ENCODE data around the gene THAP5. TPM values are rescaled to one million over a fixed set of nuclear protein-coding genes. Genes with fewer than 3 reads are reported as not detected.

Gene THAP5
- polyA plus RNA-seq, 1 donor from 2014 or later: 49.4 TPM

DNA sequence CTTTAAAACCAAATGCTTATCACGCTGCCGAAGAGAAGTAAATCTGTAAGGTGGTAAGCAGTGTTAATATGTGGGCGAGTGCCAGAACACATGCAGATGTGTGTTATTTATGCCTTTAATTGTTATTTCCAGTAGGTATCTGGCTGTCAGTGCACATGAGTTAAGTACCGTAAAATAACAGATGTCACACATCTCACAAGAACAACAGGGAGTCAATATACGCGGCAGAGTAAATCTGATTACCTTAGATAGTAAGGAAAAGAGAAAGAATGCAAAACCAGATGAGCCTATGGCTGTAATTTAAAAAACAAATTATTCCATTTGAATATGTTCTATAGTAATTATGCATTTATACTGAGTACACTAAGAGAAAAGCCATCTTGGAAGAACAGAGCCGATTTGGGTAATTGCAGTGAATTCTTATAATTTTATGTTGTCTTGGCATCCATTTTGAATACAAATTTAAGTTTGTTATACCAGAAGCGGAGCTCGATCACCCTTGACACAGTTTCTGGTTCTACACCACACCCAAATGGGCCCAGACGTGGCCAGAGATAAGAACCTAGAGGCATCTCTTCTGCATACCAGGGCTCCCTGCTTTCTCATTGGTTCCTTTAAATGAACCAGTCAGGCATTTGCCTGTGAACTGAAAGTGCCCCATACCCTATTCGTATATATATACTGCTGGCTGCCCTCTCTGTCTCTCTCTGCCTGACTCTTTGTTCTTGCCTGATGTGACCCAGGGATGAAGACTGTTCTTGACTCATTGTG lies 35.0 kb upstream of the THAP5 start:
- TF ChIP-seq TAF1 (IDR thresholded peaks at IDR 0.05; ENCODE audit: low read depth) (no peak), POLR2AphosphoS5 (IDR thresholded peaks at IDR 0.05) (peak; percentile 54), SMC3 (conservative IDR thresholded peaks at IDR 0.05; ENCODE audit: poor library complexity) (no peak), MXI1 (conservative IDR thresholded peaks at IDR 0.05; ENCODE audit: poor library complexity, severe bottlenecking) (no peak), EP300 (conservative IDR thresholded peaks at IDR 0.05; ENCODE audit: poor library complexity, severe bottlenecking) (peak; percentile 58)
- TF ChIP-seq, protein P1, sequence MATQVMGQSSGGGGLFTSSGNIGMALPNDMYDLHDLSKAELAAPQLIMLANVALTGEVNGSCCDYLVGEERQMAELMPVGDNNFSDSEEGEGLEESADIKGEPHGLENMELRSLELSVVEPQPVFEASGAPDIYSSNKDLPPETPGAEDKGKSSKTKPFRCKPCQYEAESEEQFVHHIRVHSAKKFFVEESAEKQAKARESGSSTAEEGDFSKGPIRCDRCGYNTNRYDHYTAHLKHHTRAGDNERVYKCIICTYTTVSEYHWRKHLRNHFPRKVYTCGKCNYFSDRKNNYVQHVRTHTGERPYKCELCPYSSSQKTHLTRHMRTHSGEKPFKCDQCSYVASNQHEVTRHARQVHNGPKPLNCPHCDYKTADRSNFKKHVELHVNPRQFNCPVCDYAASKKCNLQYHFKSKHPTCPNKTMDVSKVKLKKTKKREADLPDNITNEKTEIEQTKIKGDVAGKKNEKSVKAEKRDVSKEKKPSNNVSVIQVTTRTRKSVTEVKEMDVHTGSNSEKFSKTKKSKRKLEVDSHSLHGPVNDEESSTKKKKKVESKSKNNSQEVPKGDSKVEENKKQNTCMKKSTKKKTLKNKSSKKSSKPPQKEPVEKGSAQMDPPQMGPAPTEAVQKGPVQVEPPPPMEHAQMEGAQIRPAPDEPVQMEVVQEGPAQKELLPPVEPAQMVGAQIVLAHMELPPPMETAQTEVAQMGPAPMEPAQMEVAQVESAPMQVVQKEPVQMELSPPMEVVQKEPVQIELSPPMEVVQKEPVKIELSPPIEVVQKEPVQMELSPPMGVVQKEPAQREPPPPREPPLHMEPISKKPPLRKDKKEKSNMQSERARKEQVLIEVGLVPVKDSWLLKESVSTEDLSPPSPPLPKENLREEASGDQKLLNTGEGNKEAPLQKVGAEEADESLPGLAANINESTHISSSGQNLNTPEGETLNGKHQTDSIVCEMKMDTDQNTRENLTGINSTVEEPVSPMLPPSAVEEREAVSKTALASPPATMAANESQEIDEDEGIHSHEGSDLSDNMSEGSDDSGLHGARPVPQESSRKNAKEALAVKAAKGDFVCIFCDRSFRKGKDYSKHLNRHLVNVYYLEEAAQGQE (IDR thresholded peaks at IDR 0.05; ENCODE audit: borderline replicate concordance): no peak
- Histone ChIP-seq H3K27ac (ENCODE audit: low read length) (peak overlapping the region; percentile 62), H3K4me3 (ENCODE audit: low read length) (peak overlapping the region; percentile 17), H3K79me2 (replicated peaks; ENCODE audit: insufficient read depth, low read length) (peaks cover 3% of the 10 kb centered on the region), H3F3A (ENCODE audit: insufficient read depth, low read length, poor library complexity, severe bottlenecking) (peaks cover 13% of the 10 kb centered on the region), H2AFZ (ENCODE audit: low read depth, low read length) (no peak overlapping the region), H3K4me2 (ENCODE audit: low read length) (no peak overlapping the region), H4K20me1 (ENCODE audit: insufficient read depth) (no peaks in the 10 kb centered on the region), H3K9me3 (ENCODE audit: low read length) (no peaks in the 10 kb centered on the region), H3K9me2 (ENCODE audit: insufficient read depth, low read length) (no peaks in the 10 kb centered on the region), H3K36me3 (ENCODE audit: insufficient read depth, low read length) (no peaks in the 10 kb centered on the region), H3K9ac (ENCODE audit: low read length) (peak overlapping the region; percentile 13), H3K27me3 (ENCODE audit: insufficient read depth, low read depth, low read length) (no peaks in the 10 kb centered on the region)

GRCh38 chr7:108603656-108604306 lies 34.3 kb upstream of the THAP5 start:
- Histone ChIP-seq H3K36me3 (ENCODE audit: insufficient read depth, low read length) (no peaks in the 10 kb centered on the region), H4K20me1 (ENCODE audit: insufficient read depth) (no peaks in the 10 kb centered on the region), H3K9me2 (ENCODE audit: insufficient read depth, low read length) (no peaks in the 10 kb centered on the region), H3K9me3 (ENCODE audit: low read length) (no peaks in the 10 kb centered on the region), H3K79me2 (replicated peaks; ENCODE audit: insufficient read depth, low read length) (peaks cover 3% of the 10 kb centered on the region), H3K4me2 (ENCODE audit: low read length) (no peak overlapping the region), H3F3A (ENCODE audit: insufficient read depth, low read length, poor library complexity, severe bottlenecking) (peaks cover 14% of the 10 kb centered on the region), H3K9ac (ENCODE audit: low read length) (peak overlapping the region; percentile 13), H3K27ac (ENCODE audit: low read length) (peak overlapping the region; percentile 62), H3K4me3 (ENCODE audit: low read length) (peak overlapping the region; percentile 17), H2AFZ (ENCODE audit: low read depth, low read length) (no peak overlapping the region), H3K27me3 (ENCODE audit: insufficient read depth, low read depth, low read length) (no peaks in the 10 kb centered on the region)
- TF ChIP-seq SMC3 (conservative IDR thresholded peaks at IDR 0.05; ENCODE audit: poor library complexity): no peak
- TF ChIP-seq RAD21 (conservative IDR thresholded peaks at IDR 0.05): no peak
- TF ChIP-seq, protein P1 (IDR thresholded peaks at IDR 0.05; ENCODE audit: borderline replicate concordance): no peak
- TF ChIP-seq, protein P2, sequence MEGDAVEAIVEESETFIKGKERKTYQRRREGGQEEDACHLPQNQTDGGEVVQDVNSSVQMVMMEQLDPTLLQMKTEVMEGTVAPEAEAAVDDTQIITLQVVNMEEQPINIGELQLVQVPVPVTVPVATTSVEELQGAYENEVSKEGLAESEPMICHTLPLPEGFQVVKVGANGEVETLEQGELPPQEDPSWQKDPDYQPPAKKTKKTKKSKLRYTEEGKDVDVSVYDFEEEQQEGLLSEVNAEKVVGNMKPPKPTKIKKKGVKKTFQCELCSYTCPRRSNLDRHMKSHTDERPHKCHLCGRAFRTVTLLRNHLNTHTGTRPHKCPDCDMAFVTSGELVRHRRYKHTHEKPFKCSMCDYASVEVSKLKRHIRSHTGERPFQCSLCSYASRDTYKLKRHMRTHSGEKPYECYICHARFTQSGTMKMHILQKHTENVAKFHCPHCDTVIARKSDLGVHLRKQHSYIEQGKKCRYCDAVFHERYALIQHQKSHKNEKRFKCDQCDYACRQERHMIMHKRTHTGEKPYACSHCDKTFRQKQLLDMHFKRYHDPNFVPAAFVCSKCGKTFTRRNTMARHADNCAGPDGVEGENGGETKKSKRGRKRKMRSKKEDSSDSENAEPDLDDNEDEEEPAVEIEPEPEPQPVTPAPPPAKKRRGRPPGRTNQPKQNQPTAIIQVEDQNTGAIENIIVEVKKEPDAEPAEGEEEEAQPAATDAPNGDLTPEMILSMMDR (IDR thresholded peaks at IDR 0.05; ENCODE audit: poor library complexity, severe bottlenecking): no peak
- TF ChIP-seq EZH2 (IDR thresholded peaks at IDR 0.05; ENCODE audit: borderline replicate concordance, insufficient read depth, low read length, poor library complexity, severe bottlenecking): no peak
- no peak for TF ChIP-seq EP300 (conservative IDR thresholded peaks at IDR 0.05; ENCODE audit: poor library complexity, severe bottlenecking)
- TF ChIP-seq POLR2AphosphoS5 (IDR thresholded peaks at IDR 0.05): no peak
- TF ChIP-seq MXI1 (conservative IDR thresholded peaks at IDR 0.05; ENCODE audit: poor library complexity, severe bottlenecking): no peak
- TF ChIP-seq TAF1 (IDR thresholded peaks at IDR 0.05; ENCODE audit: low read depth): no peak

Measured in neural cell (in vitro differentiated cells).